Posterior cingulate gyrus (tissue), 11 donors: ENCODE results near the gene NFIX.
A peak's percentile ranks its signal among the peaks of the same experiment; 100 is the strongest.
"Not testable (repeated sequence)": the region's sequence is repeated elsewhere in the genome, so short reads cannot be mapped to it uniquely, and the experiment has no call there.

Source experiments
- DNase-seq, 10 donors: peaks; one replicate each; pipeline versions ENCODE4 v3.0.0 to v3.0.0-alpha.2; 2020 to 2021; ENCODE audit warnings: mixed read lengths in 3 of 10
- intact Hi-C: fragments of 100-400 bp; cut with DNase I; formaldehyde crosslinking; loops from one replicate; pipeline ENCODE4 v1.15.1; 2023

Gene NFIX

DNA sequence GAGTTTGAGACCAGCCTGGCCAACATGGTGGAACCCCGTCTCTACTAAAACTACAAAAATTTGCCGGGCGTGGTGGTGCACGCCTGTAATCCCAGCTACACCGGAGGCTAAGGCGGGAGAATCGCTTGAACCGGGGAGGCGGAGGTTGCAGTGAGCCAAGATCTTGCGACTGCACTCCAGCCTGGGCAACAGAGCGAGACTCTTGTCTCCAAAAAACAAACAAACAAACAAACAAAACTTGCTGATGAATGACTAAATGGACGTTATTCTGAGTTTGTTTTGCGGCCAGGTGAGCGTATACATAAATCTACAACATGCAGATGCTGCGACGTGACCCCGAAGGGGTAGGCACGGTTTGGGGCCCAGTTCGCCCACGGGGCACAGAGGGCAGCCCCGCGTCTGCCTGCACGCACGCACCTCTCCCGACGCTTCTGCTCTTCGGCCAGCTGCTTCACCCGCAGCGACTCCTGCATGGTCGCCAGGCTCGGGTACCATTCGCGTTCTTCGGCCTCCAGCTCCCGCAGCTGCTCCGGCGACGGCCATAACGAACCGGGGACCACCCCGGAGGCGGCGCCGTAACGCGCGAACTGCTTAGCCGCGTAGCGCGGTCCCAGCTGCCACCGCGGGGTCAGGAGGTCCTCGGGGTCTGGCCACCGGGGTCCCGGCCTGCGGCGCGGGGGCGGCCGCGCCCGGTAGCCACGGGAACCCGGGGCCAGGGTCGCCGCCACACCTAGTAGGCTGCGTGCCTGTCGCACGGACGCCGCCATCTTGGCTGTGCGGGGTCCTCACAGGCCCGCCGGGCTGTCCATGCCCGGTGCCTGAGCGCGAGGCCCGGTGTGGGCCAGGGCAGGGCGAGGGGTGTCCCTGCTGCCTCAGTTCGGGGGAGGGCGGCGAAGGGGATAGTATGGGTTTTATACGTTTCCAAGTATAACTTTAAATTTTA lies 38.6 kb upstream of the NFIX start, which contains the start of gene GADD45GIP1:
GADD45GIP1 (minus strand) TSS at position 778 of the 943 bp plus-strand sequence; CDS start at position 767, 11 bp downstream.
- DNase-seq, result peak; percentile 52 to 97 (median 74)
- intact Hi-C loops, result no loop called here

DNA sequence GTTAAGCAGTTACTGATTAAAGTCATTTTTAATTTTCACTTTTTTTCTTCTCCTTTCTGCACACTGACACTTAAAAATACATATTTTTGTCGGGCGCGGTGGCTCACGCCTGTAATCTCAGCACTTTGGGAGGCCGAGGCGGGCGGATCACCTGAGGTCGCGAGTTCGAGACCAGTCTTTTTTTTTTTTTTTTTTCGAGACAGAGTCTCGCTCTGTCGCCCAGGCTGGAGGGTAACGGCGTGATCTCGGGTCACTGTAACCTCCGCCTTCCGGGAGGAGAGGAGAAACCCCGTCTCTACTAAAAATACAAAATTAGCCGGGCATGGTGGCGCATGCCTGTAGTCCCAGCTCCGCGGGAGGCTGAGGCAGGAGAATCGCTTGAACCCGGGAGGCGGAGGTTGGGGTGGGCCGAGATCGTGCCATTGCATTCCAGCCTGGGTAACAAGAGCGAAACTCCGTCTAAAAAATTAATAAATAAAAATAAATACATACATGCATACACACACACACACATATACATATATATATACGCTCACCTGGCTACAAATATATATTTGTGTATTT lies 37.8 kb upstream of the NFIX start:
- intact Hi-C loops, DNase-seq: not testable (repeated sequence)

DNA sequence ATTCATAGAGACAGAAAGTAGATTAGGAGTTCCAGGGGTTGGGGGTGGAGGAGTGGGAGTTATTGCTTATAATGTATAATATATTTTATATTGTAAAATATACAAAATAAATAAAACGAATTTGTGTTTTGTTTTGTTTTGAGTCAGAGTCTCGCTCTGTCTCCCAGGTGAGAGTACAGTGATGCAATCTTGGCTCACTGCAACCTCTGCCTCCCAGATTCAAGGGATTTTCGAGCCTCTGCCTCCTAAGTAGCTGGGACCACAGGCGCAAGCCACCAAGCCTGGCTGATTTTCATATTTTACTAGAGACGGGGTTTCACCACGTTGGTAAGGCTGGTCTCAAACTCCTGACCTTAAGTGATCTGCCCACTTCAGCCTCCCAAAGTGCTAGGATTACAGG lies 35.8 kb upstream of the NFIX start:
- no peak for DNase-seq
- intact Hi-C loops, result no loop called here

DNA sequence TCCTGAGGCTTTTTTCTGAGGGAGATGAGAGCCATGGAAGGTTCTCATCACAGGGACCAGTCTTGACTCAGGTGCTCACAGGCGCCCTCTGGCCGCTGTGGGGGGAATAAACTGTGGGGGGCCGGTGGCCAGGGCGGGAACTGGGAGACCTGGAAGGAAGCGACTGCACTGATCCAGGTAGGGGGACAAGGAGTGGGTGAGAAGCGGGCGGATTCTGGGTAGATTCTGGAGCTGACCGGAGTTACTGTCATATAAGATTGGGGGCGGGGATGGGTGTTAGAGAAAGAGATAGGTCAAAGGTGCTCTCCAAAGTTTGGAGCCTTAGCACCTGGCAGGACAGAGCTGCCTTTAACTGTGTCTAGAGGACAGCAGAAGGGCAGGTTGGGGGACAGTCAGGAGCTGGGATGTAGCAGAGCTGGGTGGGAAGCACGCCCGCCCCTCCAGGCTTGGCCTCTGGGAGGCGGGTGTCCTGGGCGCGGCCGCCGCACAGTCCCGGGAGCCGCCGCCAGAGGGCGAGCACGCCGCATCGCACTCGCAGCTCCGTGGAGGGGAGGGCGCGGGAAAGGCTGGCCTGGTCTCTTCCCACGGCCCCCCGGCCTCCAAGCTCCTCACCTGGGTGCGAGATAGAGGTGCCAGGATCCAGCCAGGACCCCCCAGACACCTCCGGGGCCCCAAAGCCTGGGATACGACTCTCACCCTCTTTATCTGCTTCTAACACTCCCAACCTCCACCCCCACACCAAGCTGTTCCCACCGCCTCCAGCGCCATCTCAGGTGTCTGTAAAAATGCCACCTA lies 30.1 kb upstream of the NFIX start:
- DNase-seq, result peak; percentile 54 to 97 (median 80)
- intact Hi-C loops, result no loop called here

DNA sequence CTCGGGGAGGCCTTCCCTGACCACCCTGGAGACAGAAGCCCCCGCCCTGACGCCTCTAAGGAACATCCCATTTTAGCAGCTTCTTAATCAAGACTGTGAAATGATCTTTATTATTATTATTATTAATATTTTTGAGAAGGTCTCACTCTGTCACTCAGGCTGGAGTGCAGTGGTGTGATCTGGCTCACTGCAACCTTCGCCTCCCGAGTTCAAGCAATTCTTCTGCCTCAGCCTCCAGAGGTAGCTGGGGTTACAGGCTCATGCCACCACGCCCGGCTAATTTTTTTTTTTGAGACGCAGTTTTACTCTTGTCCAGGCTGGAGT lies 29.5 kb upstream of the NFIX start:
- peak in 1 of 10 donors; percentile 25 for DNase-seq
- intact Hi-C loops, result no loop called here

DNA sequence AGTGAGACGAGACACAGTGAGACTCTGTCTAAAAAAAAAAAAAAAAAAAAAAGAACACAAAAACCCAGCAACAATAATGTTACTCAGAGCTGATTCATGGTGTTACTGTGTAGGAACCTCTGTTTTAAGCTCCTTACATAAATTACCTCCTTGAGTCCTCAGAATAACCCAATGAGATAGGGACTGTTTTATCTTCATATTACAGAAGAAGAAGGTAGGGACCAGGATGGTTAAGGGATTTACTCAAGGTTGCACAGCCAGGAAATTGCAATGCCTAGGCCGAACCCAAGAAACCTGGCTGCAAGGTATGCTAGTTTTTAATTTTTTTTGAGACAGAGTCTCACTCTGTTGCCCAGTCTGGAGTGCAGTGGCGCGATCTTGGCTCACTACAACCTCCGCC lies 27.4 kb upstream of the NFIX start:
- DNase-seq, result peak in 1 of 10 donors; percentile 21
- intact Hi-C loops, result no loop called here

DNA sequence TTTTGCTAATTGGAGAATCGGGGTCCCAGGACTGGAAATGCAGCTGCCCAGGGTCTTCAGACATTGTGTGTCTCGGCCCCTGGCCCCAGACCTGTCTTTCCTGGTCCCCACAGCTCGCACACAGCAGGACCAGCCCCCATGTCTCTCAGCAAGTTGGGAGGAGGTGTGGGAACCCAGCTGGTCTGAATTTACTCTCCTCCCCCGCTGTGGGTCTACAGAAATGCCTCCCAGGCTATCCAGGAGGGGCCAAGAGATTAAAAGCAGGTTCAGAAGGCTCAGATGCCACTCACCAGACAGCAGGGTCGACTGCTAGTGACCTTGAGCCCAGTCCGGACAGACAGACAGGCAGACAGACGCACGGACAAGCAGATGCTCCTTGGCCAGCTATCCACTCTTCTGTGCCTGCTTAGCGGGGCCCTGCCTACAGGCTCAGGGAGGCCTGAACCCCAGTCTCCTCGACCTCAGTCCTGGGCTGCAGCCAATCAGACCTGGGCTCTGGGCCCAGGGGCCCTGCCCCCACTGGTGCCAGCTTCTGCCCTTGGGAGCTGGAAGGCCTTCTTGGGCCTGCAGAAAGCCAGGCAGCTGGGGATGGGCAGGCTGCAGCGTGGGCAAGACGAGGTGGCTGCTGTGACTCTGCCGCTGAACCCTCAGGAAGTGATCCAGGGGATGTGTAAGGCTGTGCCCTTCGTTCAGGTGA lies 25.8 kb upstream of the NFIX start, which contains the start of gene DAND5:
DAND5 (plus strand) TSS at position 285 of the 697 bp plus-strand sequence; CDS start at position 370, 85 bp downstream.
- intact Hi-C loops, result no loop called here
- DNase-seq, result peak in 7 of 10 donors; percentile 43 to 91 (median 53)

DNA sequence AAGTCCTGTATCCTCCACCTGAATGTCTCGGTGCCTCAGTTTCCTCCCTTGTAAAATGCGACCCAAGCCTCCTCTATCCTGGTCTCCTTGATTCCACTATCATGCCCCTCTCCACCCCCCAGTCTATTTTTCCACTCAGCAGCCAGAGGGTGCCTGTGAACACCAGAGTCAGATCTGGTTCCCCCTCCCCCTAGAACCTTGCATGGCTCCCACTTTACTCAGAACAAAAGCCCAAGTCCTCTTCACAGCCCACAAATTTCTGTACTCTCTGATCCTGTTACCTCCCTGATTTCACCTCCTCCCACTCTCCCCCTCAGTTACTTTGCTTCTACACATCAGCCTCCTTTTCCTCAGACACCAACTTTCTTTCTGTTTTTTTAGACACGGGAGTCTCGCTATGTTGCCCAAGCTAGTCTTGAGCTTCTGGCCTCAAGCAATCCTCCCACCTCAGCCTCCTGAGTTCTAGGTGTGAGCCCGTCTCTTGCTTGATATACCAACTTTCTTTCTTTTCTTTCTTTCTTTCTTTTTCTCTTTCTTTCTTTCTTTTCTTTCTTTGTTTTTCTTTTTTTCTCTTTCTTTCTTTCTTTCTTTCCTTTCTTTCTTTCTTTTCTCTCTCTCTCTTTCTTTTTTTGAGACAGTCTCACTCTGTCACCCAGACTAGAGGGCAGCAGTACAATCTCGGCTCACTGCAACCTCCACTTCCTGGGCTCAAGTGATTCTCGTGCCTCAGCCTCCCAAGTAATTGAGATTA lies 25.0 kb upstream of the NFIX start:
- DNase-seq, result peak in 1 of 10 donors; percentile 25
- intact Hi-C loops, result no loop called here

DNA sequence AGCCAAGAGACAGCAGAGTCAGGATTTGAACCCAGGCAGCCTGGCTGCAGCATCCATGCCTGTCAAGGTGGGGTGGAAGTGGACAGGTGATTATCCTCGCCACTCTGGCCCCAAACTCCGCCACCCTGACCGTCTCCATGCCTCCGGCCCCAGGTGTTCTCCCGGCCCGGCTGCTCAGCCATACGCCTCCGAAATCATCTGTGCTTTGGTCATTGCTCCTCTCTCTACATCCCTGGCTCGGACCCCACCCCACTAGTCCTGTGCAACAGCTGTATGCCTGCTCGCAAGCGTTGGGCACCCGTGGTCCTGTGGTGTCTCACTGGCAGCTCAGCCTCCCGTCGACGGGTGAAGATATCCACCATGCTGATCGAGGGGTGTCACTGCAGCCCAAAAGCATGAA lies 22.0 kb upstream of the NFIX start:
- intact Hi-C loops, result no loop called here
- DNase-seq, result no peak

DNA sequence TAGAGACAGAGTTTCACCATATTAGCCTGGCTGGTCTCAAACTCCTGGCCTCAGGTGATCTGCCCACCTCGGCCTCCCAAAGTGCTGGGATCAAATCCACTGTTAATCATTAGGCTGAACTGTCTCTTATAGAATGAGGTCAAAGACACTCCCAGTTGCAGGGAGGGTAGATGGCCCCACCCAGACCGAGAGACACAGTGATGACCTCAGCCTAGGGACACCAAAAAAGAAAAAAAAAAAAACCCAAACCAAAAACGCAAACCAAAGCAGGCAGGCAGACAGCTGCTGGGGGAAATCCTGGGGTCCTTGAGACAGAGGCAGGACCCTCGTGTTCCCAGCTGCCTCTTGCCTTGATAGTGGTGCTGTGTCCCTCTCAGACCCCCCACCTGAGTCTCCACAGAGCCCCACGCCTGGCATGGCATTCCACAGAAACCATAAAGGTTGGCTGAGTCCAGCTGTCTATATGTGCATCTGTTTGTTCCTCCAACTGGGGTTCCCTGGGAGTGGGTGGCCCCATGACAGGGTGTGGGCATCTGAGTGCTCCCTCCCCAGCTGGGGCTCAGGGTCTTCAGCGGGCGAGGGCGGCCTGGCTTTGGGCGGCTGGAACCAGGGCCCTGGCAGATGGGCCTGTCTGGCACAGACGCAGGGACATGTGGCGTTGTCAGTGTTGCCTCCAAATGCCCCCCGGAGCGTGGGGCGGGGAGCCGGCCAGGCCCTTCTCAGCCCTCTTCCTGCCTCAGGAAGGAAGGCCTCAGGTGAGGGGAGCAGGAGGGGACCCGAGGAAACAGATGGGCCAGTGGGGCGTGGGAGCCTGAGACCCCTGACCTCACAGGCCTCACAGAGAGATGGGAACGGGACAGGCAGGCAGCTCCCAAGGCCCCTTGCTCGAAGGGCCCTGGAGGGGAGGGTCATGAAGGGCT lies 20.7 kb upstream of the NFIX start:
- DNase-seq, result peak in 1 of 10 donors; percentile 66
- intact Hi-C loops, result no loop called here

DNA sequence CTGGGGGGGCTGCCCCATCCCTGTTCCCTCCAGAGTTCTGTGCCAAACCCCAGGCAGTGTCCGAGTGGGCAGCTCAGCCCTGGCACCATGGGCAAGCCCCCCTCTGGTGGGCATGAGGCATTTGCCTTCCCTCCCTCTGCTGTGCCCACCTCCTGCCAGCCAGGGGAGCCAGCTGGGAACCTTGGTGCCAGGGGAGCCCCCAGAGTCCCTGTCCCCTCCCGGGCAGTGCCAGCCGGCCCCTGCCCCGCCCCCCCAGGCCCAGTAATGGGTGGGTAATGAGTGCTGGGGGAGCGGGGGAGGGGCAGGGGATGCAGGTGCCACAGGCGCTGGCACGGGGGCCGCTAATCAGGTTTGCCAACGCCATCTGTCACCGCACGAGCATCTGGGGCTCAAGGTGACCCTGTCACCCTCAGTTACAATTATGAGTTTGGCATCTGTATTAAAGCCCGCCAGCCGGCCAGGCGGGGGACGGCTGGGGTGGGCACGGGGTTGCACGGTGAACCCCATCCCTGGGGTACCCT lies 20.0 kb upstream of the NFIX start:
- DNase-seq, result peak in 1 of 10 donors; percentile 49

DNA sequence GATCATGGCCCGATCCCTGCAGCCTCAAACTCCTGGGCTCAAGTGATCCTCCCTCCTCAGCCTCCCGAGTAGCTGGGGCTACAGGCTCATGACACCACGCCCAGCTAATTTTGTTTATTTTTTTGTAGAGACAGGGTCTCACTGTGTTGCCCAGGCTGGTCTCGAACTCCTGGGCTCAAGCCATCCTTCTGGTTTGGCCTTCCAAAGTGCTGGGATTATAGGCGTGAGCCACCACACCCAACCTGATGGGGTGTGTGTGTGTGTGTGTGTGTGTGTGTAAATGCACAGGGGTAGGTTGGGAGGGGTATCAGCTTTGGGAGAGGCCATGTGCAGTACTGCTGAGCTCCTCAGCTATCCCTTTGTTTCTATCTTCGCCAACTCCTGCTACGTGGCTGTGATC lies 19.2 kb upstream of the NFIX start:
- not testable (repeated sequence) for DNase-seq
- intact Hi-C loops, result loop anchor here (2.0 kb wide), 1 partner anchor 287 kb away; no protein-coding TSS in a partner anchor

More for the DNA sequence above, 20.0 kb upstream of the NFIX start:
- intact Hi-C loops, result no loop called here

DNA sequence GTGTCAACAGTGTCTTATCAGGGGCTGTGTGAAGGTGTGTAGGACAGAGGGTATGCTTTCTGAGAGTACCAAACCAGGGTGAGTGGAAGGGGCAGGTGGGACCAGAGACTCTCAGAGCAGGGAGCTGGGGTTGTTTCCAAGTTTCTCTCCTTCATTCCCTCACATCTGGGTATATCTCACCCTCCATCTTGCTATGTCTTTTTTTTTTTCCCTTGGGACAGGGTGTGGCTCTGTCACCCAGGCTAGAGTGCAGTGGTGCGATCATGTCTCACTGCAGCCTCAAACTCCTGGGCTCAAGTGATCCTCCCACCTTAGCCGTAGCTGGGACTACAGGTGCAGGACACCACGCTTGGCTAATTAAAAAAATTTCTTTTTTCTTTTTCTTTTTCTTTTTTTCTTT lies 15.3 kb upstream of the NFIX start:
- no peak for DNase-seq
- intact Hi-C loops, result loop anchor here (5.0 kb wide), 1 partner anchor 52 kb away; no protein-coding TSS in a partner anchor

DNA sequence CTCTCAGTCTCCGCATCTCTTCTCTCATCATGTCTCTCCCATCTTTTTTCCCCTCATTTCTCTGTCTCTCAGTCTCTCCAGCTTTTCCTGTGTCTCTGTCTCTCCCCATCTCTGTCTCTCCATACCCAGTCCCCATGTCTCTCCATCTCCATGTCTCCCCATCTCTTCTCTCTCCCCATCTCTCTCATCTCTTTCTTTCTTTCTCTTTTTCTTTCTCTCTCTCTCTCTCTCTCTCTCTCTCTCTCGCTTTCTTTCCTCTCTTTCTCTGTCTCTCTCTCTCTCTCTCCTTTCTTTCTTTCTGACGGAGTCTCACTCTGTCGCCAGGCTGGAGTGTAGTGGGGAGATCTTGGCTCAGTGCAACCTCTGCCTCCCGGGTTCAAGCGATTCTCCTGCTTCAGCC lies 12.6 kb upstream of the NFIX start:
- no peak for DNase-seq
- intact Hi-C loops, result loop anchor here (2.0 to 5.0 kb wide), 2 partner anchors 50 to 78 kb away; no protein-coding TSS in a partner anchor

DNA sequence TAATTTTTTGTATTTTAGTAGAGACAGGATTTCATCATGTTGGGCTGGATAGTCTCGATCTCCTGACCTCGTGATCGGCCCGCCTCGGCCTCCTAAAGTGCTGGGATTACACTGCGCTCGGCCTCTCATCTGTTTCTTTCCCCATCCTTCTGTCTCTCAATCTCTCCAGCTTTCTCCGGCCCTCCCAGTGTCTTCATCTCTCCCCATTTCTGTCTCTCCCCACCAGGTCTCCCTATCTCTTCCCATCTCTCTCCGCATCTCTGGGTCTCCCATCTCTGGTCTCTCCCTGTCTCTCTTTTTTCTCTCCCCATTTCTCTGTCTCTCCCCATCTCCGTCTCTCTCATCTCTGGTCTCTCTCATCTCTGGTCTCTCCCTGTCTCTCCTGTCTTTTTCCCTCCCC lies 12.2 kb upstream of the NFIX start:
- intact Hi-C loops, result loop anchor here (2.0 to 5.0 kb wide), 2 partner anchors 49 to 78 kb away; no protein-coding TSS in a partner anchor
- no peak for DNase-seq

DNA sequence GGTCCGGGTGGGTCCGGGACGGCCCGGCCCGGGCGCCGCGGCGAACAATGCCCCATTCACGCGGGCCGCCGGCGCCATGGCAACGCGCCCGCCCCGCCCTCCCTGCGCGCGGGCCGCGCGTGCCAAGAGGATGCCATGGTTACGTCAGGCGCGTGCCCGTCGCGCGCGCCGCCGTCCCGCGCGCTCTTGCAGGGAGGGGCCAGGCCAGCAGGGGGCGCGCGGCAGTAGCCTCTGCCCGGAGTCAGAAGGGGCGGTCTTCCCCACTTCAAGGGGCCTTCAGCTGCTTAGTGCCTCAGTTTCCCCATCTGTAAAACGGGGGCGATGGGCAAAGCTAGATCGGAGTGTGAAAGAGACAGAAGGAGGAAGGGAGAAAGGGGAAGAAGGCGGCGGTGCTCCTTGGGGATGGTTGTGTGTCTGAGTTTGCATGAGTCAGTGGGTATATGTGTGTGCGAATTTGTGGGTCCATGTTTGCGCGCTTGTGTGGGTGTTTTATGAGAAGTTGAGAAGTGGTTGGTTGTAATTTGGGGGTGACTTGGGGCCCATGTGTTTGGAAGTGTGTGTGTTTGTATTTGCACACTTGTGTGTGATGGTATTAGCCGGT lies 11.6 kb upstream of the NFIX start:
- intact Hi-C loops, result loop anchor here (2.0 to 5.0 kb wide), 2 partner anchors 49 to 77 kb away; no protein-coding TSS in a partner anchor
- peak; percentile 68 to 97 (median 80) for DNase-seq

DNA sequence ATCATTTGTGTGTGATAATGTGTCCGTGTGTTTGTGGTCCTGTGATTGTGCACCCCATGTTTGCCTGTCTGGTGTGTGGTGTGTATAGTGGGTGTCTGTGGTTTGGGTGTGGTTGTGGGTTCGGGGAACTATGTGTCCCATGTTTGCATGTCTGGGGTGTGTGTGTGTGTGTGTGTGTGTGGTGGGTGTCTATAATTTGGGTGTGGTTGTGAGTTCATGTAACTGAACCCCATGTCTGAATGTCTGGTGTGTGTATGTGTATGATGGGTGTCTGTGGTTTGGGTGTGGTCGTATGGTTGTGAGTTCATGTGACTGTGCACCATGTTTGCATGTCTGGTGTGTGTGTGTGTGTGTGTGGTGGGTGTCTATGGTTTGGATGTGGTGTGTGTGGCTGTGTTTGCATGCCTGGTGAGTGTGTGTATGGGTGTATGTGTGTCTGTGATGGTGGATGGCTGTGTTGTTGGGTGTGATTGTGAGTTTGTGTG lies 11.1 kb upstream of the NFIX start:
- DNase-seq, result no peak
- intact Hi-C loops, result loop anchor here (5.0 kb wide), 1 partner anchor 48 kb away; no protein-coding TSS in a partner anchor
